HCT116 (cell line): ENCODE data around the gene DIP2B. TPM values are rescaled to one million over a fixed set of nuclear protein-coding genes. Genes with fewer than 3 reads are reported as not detected.

Experiments used
- ATAC-seq: fragments of 200-7000 bp; cut with Tn5 transposase; 2 replicates; pipeline ENCODE4 v1.9.1; 2020; ENCODE audit warnings: mild to moderate bottlenecking, moderate library complexity
- BruUV-seq: library from RNA; stranded (reverse); fragments of 400-500 nt; replicated peaks from 2 replicates; lab custom pipeline; 2021; lab: Mats Ljungman, UMichigan
- CTCF ChIA-PET: fragments of 300-600 bp; sonication (Branson Sonifier 250); formaldehyde crosslinking; loops from one replicate; lab custom pipeline; 2021; ENCODE audit warnings: antibody characterized with exemption; lab: Charles Lee
- POLR2A ChIA-PET: fragments of 300-600, 350-600 bp; sonication (Branson Sonifier 250); formaldehyde crosslinking; loops from one replicate; lab custom pipeline; 2021; ENCODE audit warnings: antibody characterized with exemption; lab: Charles Lee
- RAD21 ChIA-PET, 2 experiments: fragments of 300-600 bp; sonication (Branson Sonifier 250); formaldehyde crosslinking; loops; one replicate each; lab custom pipeline; 2023; ENCODE audit warnings: low total read pairs in 2 of 2; ENCODE audit not compliant: uncharacterized antibody in 2 of 2, unreplicated experiment in 2 of 2, low non-redundant PET in 1 of 2; lab: Charles Lee
- DNase-seq: peaks from one replicate; pipeline ENCODE4 v3.0.0-alpha.2; 2010; ENCODE audit warnings: low read depth, low spot score
- H2AFZ ChIP-seq: fragments of 200-600 bp; shearing (Covaris generic), sonication (generic); 2 replicates; pipeline ENCODE4 v1.6.1; 2017; ENCODE audit warnings: low read depth, mixed run types, mixed read lengths, antibody characterized with exemption, low read length; ENCODE audit not compliant: poor library complexity, severe bottlenecking
- H3K27ac ChIP-seq: 2 replicates; pipeline ENCODE4 v1.5.1; 2012; ENCODE audit warnings: low read depth, low read length
- H3K27me3 ChIP-seq: fragments of 200-600 bp; sonication (generic); 2 replicates; pipeline ENCODE4 v1.6.1; 2016; ENCODE audit warnings: mixed run types, low read length, mixed read lengths; ENCODE audit not compliant: insufficient read depth
- H3K36me3 ChIP-seq, 2 experiments: fragments of 200-500 bp in 1 of 2; fragments of 200-600 bp in 1 of 2; sonication (Bioruptor generic) in 1 of 2; sonication (generic) in 1 of 2; 2 replicates each; pipeline versions ENCODE4 v1.5.1 to v1.6.1; 2014 to 2016; ENCODE audit warnings: low read length in 2 of 2, inconsistent platforms in 1 of 2, mixed read lengths in 1 of 2, mixed run types in 1 of 2; ENCODE audit not compliant: insufficient read depth in 2 of 2, control insufficient read depth in 1 of 2
- H3K4me1 ChIP-seq, 2 experiments: fragments of 200-600 bp in 1 of 2; sonication (generic) in 1 of 2; 2 replicates each; pipeline versions ENCODE4 v1.5.1 to v1.6.1; 2012 to 2017; ENCODE audit warnings: low read length in 2 of 2, inconsistent platforms in 1 of 2, mild to moderate bottlenecking in 1 of 2, mixed read lengths in 1 of 2, mixed run types in 1 of 2, moderate library complexity in 1 of 2; ENCODE audit not compliant: insufficient read depth in 2 of 2, control insufficient read depth in 1 of 2
- H3K4me2 ChIP-seq: fragments of 200-600 bp; sonication (generic); 2 replicates; pipeline ENCODE4 v1.6.1; 2017; ENCODE audit warnings: mixed run types, low read length, mixed read lengths
- H3K4me3 ChIP-seq, 2 experiments: fragments of 200-600 bp in 1 of 2; sonication (generic) in 1 of 2; replicated peaks in 1 of 2; 2 replicates each; pipeline ENCODE4 v1.5.1; 2011 to 2016; ENCODE audit warnings: low read length in 2 of 2, control low read depth in 1 of 2, low read depth in 1 of 2, mild to moderate bottlenecking in 1 of 2, mixed read lengths in 1 of 2, mixed run types in 1 of 2
- H3K79me2 ChIP-seq: fragments of 200-600 bp; sonication (generic); 2 replicates; pipeline ENCODE4 v1.6.1; 2017; ENCODE audit warnings: mild to moderate bottlenecking, mixed run types, low read length, moderate library complexity, mixed read lengths; ENCODE audit not compliant: insufficient read depth
- H3K9ac ChIP-seq: fragments of 200-600 bp; sonication (generic); 2 replicates; pipeline ENCODE4 v1.6.1; 2016; ENCODE audit warnings: low read length, mixed read lengths
- H3K9me2 ChIP-seq: fragments of 200-600 bp; sonication (generic), shearing (Covaris generic); 2 replicates; pipeline ENCODE4 v1.6.1; 2017; ENCODE audit warnings: mixed run types, mild to moderate bottlenecking, moderate library complexity; ENCODE audit not compliant: insufficient read depth
- H3K9me3 ChIP-seq, 2 experiments: fragments of 200-500 bp in 1 of 2; fragments of 200-600 bp in 1 of 2; sonication (Bioruptor generic) in 1 of 2; sonication (generic) in 1 of 2; 2 replicates each; pipeline ENCODE4 v1.6.1; 2014 to 2017; ENCODE audit warnings: low read length in 2 of 2, mixed read lengths in 2 of 2, inconsistent platforms in 1 of 2, low read depth in 1 of 2, mild to moderate bottlenecking in 1 of 2, mixed run types in 1 of 2, moderate library complexity in 1 of 2; ENCODE audit not compliant: control insufficient read depth in 1 of 2, insufficient read depth in 1 of 2
- H4K20me1 ChIP-seq: fragments of 200-600 bp; sonication (generic), shearing (Covaris generic); 2 replicates; pipeline ENCODE4 v1.6.1; 2017; ENCODE audit warnings: mixed run types, mild to moderate bottlenecking, moderate library complexity; ENCODE audit not compliant: insufficient read depth
- CBX3 ChIP-seq: IDR thresholded peaks from 2 replicates; pipeline ENCODE4 v1.6.1; 2012; ENCODE audit warnings: low read depth
- EGR1 ChIP-seq: IDR thresholded peaks from 2 replicates; pipeline ENCODE4 v1.6.1; 2012; ENCODE audit warnings: low read depth
- ELF1 ChIP-seq: IDR thresholded peaks from 2 replicates; pipeline ENCODE4 v1.6.1; 2012; ENCODE audit warnings: low read depth, borderline replicate concordance
- EZH2phosphoT487 ChIP-seq: fragments of 200-600 bp; IDR thresholded peaks from 2 replicates; pipeline ENCODE4 v1.6.1; 2018; ENCODE audit warnings: antibody characterized with exemption, borderline replicate concordance
- POLR2A ChIP-seq: IDR thresholded peaks from 2 replicates; pipeline ENCODE4 v1.7.0; 2011; ENCODE audit warnings: borderline replicate concordance; ENCODE audit not compliant: insufficient read depth, insufficient read length; ENCODE audit errors: extremely low read depth
- POLR2AphosphoS5 ChIP-seq: IDR thresholded peaks from 2 replicates; pipeline ENCODE4 v1.6.1; 2011; ENCODE audit warnings: mild to moderate bottlenecking, low read depth, low read length, moderate library complexity
- RAD21 ChIP-seq: IDR thresholded peaks from 2 replicates; pipeline ENCODE4 v1.6.1; 2012; ENCODE audit warnings: low read depth, mild to moderate bottlenecking
- SRF ChIP-seq: IDR thresholded peaks from 2 replicates; pipeline ENCODE4 v1.6.1; 2012; ENCODE audit warnings: low read depth
- YY1 ChIP-seq: IDR thresholded peaks from 2 replicates; pipeline ENCODE4 v1.6.1; 2011; ENCODE audit warnings: low read length, low read depth, moderate library complexity, mild to moderate bottlenecking; ENCODE audit not compliant: insufficient replicate concordance; ENCODE audit errors: extremely low read depth
- ZNF274 ChIP-seq: fragments of 200-500 bp; sonication (Bioruptor generic); IDR thresholded peaks from 2 replicates; pipeline ENCODE4 v1.6.1; 2014; ENCODE audit warnings: mild to moderate bottlenecking, low read depth, low read length, inconsistent platforms
- intact Hi-C: fragments of 100-400 bp; cut with micrococcal nuclease; formaldehyde crosslinking; loops from 2 replicates; pipeline ENCODE4 v1.10.0; 2022
- total RNA-seq: library from RNA; stranded (reverse); gene quantifications from one replicate; pipeline ENCODE4 v1.2.1, GENCODE V29; 2021; ENCODE audit not compliant: unreplicated experiment
- TF ChIP-seq, protein P1 (sequence below): IDR thresholded peaks from 2 replicates; pipeline ENCODE4 v1.6.1; 2011; ENCODE audit warnings: mild to moderate bottlenecking, low read length, moderate library complexity; ENCODE audit not compliant: insufficient replicate concordance; ENCODE audit errors: extremely low read depth
- TF ChIP-seq, protein P2 (sequence below): IDR thresholded peaks from 2 replicates; pipeline ENCODE4 v1.6.1; 2012
- TF ChIP-seq, protein P3 (sequence below), 3 experiments: fragments of 200-600 bp in 1 of 3; sonication (generic) in 1 of 3; IDR thresholded peaks in 2 of 3; conservative IDR thresholded peaks in 1 of 3; 2 replicates each; pipeline ENCODE4 v1.5.1; 2012 to 2017; ENCODE audit warnings: low read depth in 2 of 3, low read length in 2 of 3, antibody characterized with exemption in 1 of 3, borderline replicate concordance in 1 of 3, control low read depth in 1 of 3, mild to moderate bottlenecking in 1 of 3, mixed read lengths in 1 of 3, mixed run types in 1 of 3, moderate library complexity in 1 of 3; ENCODE audit not compliant: insufficient read depth in 1 of 3
- TF ChIP-seq, protein P4 (sequence below): IDR thresholded peaks from 2 replicates; pipeline ENCODE4 v1.6.1; 2012; ENCODE audit warnings: low read depth

The DIP2B gene
- total RNA-seq, 1 experiment from 2014 or later = 32.3 TPM

DNA sequence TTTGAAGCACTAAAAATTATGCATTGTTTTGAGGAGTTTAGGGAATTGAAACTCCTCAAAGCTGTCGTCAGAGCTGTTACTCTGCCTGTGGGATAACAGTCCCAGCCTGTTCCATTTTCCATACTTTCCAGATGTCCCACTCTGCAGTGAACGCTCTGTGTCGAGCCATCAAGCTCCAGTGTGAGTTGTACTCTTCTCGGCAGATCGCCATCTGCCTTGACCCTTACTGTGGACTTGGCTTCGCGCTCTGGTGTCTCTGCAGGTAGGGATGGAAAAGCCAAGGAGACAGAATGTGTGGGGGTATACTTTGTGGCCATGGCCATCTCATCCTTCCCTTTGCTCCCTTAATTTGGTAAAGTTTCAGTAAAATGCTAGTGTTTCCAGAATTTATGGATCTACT, 223.6 kb downstream of the DIP2B start:
- Histone ChIP-seq H3K9me2 (no peaks in the 10 kb centered on the region), H3K9me3 (no peaks in the 10 kb centered on the region)
- ChIA-PET RAD21 (no interaction called here), CTCF (no interaction called here)
- DNase-seq = no peak
- intact Hi-C loops = no loop called here
- TF ChIP-seq ZNF274 = no peak
- no peak for TF ChIP-seq CBX3
- TF ChIP-seq, protein P1, sequence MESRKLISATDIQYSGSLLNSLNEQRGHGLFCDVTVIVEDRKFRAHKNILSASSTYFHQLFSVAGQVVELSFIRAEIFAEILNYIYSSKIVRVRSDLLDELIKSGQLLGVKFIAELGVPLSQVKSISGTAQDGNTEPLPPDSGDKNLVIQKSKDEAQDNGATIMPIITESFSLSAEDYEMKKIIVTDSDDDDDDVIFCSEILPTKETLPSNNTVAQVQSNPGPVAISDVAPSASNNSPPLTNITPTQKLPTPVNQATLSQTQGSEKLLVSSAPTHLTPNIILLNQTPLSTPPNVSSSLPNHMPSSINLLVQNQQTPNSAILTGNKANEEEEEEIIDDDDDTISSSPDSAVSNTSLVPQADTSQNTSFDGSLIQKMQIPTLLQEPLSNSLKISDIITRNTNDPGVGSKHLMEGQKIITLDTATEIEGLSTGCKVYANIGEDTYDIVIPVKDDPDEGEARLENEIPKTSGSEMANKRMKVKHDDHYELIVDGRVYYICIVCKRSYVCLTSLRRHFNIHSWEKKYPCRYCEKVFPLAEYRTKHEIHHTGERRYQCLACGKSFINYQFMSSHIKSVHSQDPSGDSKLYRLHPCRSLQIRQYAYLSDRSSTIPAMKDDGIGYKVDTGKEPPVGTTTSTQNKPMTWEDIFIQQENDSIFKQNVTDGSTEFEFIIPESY = no peak
- TF ChIP-seq, protein P2, sequence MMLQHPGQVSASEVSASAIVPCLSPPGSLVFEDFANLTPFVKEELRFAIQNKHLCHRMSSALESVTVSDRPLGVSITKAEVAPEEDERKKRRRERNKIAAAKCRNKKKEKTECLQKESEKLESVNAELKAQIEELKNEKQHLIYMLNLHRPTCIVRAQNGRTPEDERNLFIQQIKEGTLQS = no peak
- TF ChIP-seq, protein P3, sequence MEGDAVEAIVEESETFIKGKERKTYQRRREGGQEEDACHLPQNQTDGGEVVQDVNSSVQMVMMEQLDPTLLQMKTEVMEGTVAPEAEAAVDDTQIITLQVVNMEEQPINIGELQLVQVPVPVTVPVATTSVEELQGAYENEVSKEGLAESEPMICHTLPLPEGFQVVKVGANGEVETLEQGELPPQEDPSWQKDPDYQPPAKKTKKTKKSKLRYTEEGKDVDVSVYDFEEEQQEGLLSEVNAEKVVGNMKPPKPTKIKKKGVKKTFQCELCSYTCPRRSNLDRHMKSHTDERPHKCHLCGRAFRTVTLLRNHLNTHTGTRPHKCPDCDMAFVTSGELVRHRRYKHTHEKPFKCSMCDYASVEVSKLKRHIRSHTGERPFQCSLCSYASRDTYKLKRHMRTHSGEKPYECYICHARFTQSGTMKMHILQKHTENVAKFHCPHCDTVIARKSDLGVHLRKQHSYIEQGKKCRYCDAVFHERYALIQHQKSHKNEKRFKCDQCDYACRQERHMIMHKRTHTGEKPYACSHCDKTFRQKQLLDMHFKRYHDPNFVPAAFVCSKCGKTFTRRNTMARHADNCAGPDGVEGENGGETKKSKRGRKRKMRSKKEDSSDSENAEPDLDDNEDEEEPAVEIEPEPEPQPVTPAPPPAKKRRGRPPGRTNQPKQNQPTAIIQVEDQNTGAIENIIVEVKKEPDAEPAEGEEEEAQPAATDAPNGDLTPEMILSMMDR (IDR thresholded peaks at IDR 0.05 in 2 of 3, conservative IDR thresholded peaks at IDR 0.05 in 1 of 3; ENCODE audit: borderline replicate concordance in 1 of 3, insufficient read depth in 1 of 3, low read depth in 2 of 3, low read length in 2 of 3) = no peak
- no peak for TF ChIP-seq SRF
- no peak for TF ChIP-seq POLR2A
- no peak for TF ChIP-seq RAD21
- TF ChIP-seq, protein P4, sequence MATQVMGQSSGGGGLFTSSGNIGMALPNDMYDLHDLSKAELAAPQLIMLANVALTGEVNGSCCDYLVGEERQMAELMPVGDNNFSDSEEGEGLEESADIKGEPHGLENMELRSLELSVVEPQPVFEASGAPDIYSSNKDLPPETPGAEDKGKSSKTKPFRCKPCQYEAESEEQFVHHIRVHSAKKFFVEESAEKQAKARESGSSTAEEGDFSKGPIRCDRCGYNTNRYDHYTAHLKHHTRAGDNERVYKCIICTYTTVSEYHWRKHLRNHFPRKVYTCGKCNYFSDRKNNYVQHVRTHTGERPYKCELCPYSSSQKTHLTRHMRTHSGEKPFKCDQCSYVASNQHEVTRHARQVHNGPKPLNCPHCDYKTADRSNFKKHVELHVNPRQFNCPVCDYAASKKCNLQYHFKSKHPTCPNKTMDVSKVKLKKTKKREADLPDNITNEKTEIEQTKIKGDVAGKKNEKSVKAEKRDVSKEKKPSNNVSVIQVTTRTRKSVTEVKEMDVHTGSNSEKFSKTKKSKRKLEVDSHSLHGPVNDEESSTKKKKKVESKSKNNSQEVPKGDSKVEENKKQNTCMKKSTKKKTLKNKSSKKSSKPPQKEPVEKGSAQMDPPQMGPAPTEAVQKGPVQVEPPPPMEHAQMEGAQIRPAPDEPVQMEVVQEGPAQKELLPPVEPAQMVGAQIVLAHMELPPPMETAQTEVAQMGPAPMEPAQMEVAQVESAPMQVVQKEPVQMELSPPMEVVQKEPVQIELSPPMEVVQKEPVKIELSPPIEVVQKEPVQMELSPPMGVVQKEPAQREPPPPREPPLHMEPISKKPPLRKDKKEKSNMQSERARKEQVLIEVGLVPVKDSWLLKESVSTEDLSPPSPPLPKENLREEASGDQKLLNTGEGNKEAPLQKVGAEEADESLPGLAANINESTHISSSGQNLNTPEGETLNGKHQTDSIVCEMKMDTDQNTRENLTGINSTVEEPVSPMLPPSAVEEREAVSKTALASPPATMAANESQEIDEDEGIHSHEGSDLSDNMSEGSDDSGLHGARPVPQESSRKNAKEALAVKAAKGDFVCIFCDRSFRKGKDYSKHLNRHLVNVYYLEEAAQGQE = no peak
- no peak for TF ChIP-seq YY1
- TF ChIP-seq POLR2AphosphoS5 = no peak
- no peak for TF ChIP-seq EZH2phosphoT487
- no peak for TF ChIP-seq ELF1
- no peak for TF ChIP-seq EGR1
- TF ChIP-seq, all 23 proteins: peak for 0
- no peak overlapping the region for H2AFZ ChIP-seq
- H3K27ac ChIP-seq = no peak overlapping the region
- ATAC-seq = no peak
- no peak overlapping the region for H3K9ac ChIP-seq
- H4K20me1 ChIP-seq = no peaks in the 10 kb centered on the region
- peaks cover 0 to 8% of the 10 kb centered on the region in 2 experiments; a peak in 1 of 4 replicates for H3K4me1 ChIP-seq
- no TSS peak for BruUV-seq
- H3K27me3 ChIP-seq = no peaks in the 10 kb centered on the region
- H3K36me3 ChIP-seq = peaks cover 25 to 27% of the 10 kb centered on the region in 2 experiments; a peak in 3 of 4 replicates
- POLR2A ChIA-PET = no interaction called here
- H3K4me3 ChIP-seq = no peak overlapping the region
- H3K4me2 ChIP-seq = no peak overlapping the region
- H3K79me2 ChIP-seq = no peaks in the 10 kb centered on the region
